OCI-LY1 (cell line): ENCODE data around the gene AARSD1.

ENCODE experiments used
- EZH2 ChIP-seq: fragments of 200-600 bp; sonication (generic), shearing (Covaris generic); IDR thresholded peaks from 2 replicates; pipeline ENCODE4 v1.8.0; 2017; ENCODE audit warnings: borderline replicate concordance, mixed run types, mild to moderate bottlenecking, antibody characterized with exemption, low read length, moderate library complexity, mixed read lengths
- TF ChIP-seq, protein P1 (sequence below): fragments of 200-600 bp; sonication (generic), shearing (Covaris generic); IDR thresholded peaks from 2 replicates; pipeline ENCODE4 v1.5.1; 2017; ENCODE audit warnings: mild to moderate bottlenecking, antibody characterized with exemption, low read length, moderate library complexity, mixed read lengths

DNA sequence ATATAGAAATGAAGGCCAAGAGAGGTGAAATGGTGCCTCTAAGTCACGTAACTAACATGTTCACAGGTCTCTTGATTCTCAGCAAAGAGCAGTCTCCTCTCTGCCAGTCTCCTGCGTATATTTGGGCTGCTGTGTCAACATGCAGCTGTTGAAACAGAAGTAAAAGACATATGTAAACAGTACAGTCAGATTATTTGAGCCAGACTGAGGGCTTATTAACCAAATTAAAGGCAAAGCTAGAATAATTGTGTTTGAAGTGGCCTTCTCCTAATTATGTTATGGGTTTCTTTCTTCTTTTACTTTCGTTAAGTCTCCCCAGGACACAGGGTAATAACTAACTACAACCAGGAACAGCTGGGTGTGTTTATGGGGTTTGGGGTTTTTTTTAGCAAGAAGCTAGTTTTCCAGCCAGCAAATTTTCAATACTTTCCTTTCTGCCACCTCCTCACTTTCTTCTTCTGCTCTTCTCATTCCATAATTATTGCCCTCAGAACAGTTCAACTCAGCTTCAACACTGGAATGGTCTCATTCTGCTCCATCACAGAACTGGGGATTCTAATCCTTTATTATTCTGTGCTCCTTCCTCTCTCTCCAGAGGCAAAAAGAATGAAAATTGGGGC is 45.2 kb downstream of the AARSD1 start:
- TF ChIP-seq, protein P1, sequence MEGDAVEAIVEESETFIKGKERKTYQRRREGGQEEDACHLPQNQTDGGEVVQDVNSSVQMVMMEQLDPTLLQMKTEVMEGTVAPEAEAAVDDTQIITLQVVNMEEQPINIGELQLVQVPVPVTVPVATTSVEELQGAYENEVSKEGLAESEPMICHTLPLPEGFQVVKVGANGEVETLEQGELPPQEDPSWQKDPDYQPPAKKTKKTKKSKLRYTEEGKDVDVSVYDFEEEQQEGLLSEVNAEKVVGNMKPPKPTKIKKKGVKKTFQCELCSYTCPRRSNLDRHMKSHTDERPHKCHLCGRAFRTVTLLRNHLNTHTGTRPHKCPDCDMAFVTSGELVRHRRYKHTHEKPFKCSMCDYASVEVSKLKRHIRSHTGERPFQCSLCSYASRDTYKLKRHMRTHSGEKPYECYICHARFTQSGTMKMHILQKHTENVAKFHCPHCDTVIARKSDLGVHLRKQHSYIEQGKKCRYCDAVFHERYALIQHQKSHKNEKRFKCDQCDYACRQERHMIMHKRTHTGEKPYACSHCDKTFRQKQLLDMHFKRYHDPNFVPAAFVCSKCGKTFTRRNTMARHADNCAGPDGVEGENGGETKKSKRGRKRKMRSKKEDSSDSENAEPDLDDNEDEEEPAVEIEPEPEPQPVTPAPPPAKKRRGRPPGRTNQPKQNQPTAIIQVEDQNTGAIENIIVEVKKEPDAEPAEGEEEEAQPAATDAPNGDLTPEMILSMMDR, result no peak
- no peak for TF ChIP-seq EZH2
